HepG2 (cell line): ENCODE measurements around the gene AKT3. TPM values are rescaled to one million over a fixed set of nuclear protein-coding genes. Genes with fewer than 3 reads are reported as not detected.

Experiments
- ATAC-seq: fragments of 200-7000 bp; cut with Tn5 transposase; 3 replicates; pipeline ENCODE4 v1.9.1; 2020; ENCODE audit warnings: mild to moderate bottlenecking, moderate library complexity
- BruUV-seq: library from RNA; stranded (reverse); fragments of 400-500 nt; replicated peaks from 2 replicates; lab custom pipeline; 2021; lab: Mats Ljungman, UMichigan
- CTCF ChIA-PET: fragments of 300-600 bp; formaldehyde crosslinking; extraction: SDS; loops from one replicate; lab custom pipeline; 2021; ENCODE audit warnings: low total read pairs, inconsistent platforms, low intra/inter-chr PET ratio; lab: Yijun Ruan, JAX
- POLR2A ChIA-PET: fragments of 350-600 bp; sonication (Branson Sonifier 250); formaldehyde crosslinking; loops from one replicate; lab custom pipeline; 2020; ENCODE audit warnings: antibody characterized with exemption, inconsistent platforms; lab: Yijun Ruan, JAX
- DNase-seq: peaks from one replicate; pipeline ENCODE4 v3.0.0-alpha.2; 2015; ENCODE audit warnings: low spot score
- FAIRE-seq: peaks from 3 replicates; lab custom pipeline; 2011; peaks lifted over from hg19 to GRCh38; lab: Jason Lieb, UNC
- H2AFZ ChIP-seq: one replicate; pipeline ENCODE4 v1.6.1; 2011; ENCODE audit warnings: low read length, inconsistent platforms
- H3K27ac ChIP-seq: fragments of 300-600 bp; 3 replicates; pipeline ENCODE4 v1.8.0; 2011; ENCODE audit warnings: mixed run types, mild to moderate bottlenecking, mixed read lengths, low read length, inconsistent platforms; ENCODE audit not compliant: insufficient read depth; ENCODE audit errors: extremely low read length
- H3K27me3 ChIP-seq, 2 experiments: fragments of 200-600 bp in 1 of 2; 2 replicates in 1 of 2; 3 replicates in 1 of 2; pipeline versions ENCODE4 v1.6.0 to v1.8.0; 2011; ENCODE audit warnings: low read length in 2 of 2, mild to moderate bottlenecking in 2 of 2, moderate library complexity in 2 of 2, inconsistent platforms in 1 of 2; ENCODE audit not compliant: insufficient read depth in 2 of 2, control insufficient read depth in 1 of 2
- H3K36me3 ChIP-seq, 2 experiments: fragments of 200-600 bp in 1 of 2; replicated peaks in 1 of 2; 2 replicates in 1 of 2; 3 replicates in 1 of 2; pipeline versions ENCODE4 v1.5.1 to v1.8.0; 2011; ENCODE audit warnings: low read length in 2 of 2, inconsistent platforms in 1 of 2; ENCODE audit not compliant: insufficient read depth in 2 of 2, control insufficient read depth in 1 of 2
- H3K4me1 ChIP-seq: 2 replicates; pipeline ENCODE4 v1.5.1; 2012; ENCODE audit warnings: low read length, inconsistent platforms; ENCODE audit not compliant: insufficient read depth
- H3K4me2 ChIP-seq: 2 replicates; pipeline ENCODE4 v1.6.0; 2011; ENCODE audit warnings: low read depth, low read length, inconsistent platforms
- H3K4me3 ChIP-seq, 3 experiments: fragments of 200-600 bp in 1 of 3; sonication (generic), shearing (Covaris generic) in 1 of 3; replicated peaks in 1 of 3; 2 replicates each; pipeline ENCODE4 v1.5.1; 2011 to 2016; ENCODE audit warnings: low read length in 3 of 3, inconsistent platforms in 2 of 3, low read depth in 2 of 3, mild to moderate bottlenecking in 2 of 3, control low read depth in 1 of 3, mixed read lengths in 1 of 3; ENCODE audit not compliant: insufficient read depth in 1 of 3
- H3K79me2 ChIP-seq: one replicate; pipeline ENCODE4 v1.6.1; 2011; ENCODE audit warnings: low read length, inconsistent platforms; ENCODE audit not compliant: insufficient read depth
- H3K9ac ChIP-seq: 2 replicates; pipeline ENCODE4 v1.6.0; 2011; ENCODE audit warnings: mild to moderate bottlenecking, low read depth, low read length, inconsistent platforms; ENCODE audit not compliant: insufficient read depth
- H3K9me3 ChIP-seq: 2 replicates; pipeline ENCODE4 v1.5.1; 2012; ENCODE audit warnings: mild to moderate bottlenecking, low read length
- H4K20me1 ChIP-seq: 2 replicates; pipeline ENCODE4 v1.6.0; 2011; ENCODE audit warnings: inconsistent platforms, mild to moderate bottlenecking, low read length, moderate library complexity; ENCODE audit not compliant: insufficient read depth
- CSRNP2 ChIP-seq: sonication (generic); formaldehyde crosslinking; conservative IDR thresholded peaks from 2 replicates; pipeline ENCODE4 v1.8.0; 2022; ENCODE audit warnings: low read depth, missing genetic modification reagents
- KDM4B ChIP-seq: sonication (generic); formaldehyde crosslinking; IDR thresholded peaks from 2 replicates; pipeline ENCODE4 v1.4.0; 2020; ENCODE audit warnings: missing genetic modification reagents
- MAFK ChIP-seq, 2 experiments: IDR thresholded peaks in 1 of 2; conservative IDR thresholded peaks in 1 of 2; 2 replicates each; pipeline ENCODE4 v1.6.1; 2011; ENCODE audit warnings: improper control_type of control experiment in 2 of 2, low read length in 2 of 2
- MEIS2 ChIP-seq: sonication (generic); formaldehyde crosslinking; IDR thresholded peaks from 2 replicates; pipeline ENCODE4 v1.9.0; 2021; ENCODE audit warnings: mild to moderate bottlenecking, missing genetic modification reagents
- REXO4 ChIP-seq: sonication (generic); formaldehyde crosslinking; IDR thresholded peaks from 2 replicates; pipeline ENCODE4 v1.8.0; 2022; ENCODE audit warnings: missing genetic modification reagents, mild to moderate bottlenecking, borderline replicate concordance
- SALL1 ChIP-seq: sonication (generic); formaldehyde crosslinking; IDR thresholded peaks from 2 replicates; pipeline ENCODE4 v1.8.0; 2022; ENCODE audit warnings: mild to moderate bottlenecking, missing genetic modification reagents
- SETDB1 ChIP-seq: sonication (generic); formaldehyde crosslinking; IDR thresholded peaks from 2 replicates; pipeline ENCODE4 v1.5.1; 2020; ENCODE audit warnings: missing genetic modification reagents, mild to moderate bottlenecking, borderline replicate concordance
- TP53 ChIP-seq: sonication (generic); formaldehyde crosslinking; conservative IDR thresholded peaks from 2 replicates; pipeline ENCODE4 v1.4.0; 2020; ENCODE audit warnings: missing genetic modification reagents
- ZMYM2 ChIP-seq: sonication (generic); formaldehyde crosslinking; IDR thresholded peaks from 2 replicates; pipeline ENCODE4 v1.8.0; 2022; ENCODE audit warnings: mild to moderate bottlenecking, missing genetic modification reagents
- ZNF354B ChIP-seq: sonication (generic); formaldehyde crosslinking; IDR thresholded peaks from 2 replicates; pipeline ENCODE4 v1.8.0; 2022; ENCODE audit warnings: mild to moderate bottlenecking, missing genetic modification reagents
- ZNF430 ChIP-seq: sonication (generic); formaldehyde crosslinking; IDR thresholded peaks from 2 replicates; pipeline ENCODE4 v1.9.0; 2021; ENCODE audit warnings: mild to moderate bottlenecking, missing genetic modification reagents
- ZNF460 ChIP-seq: sonication (generic); formaldehyde crosslinking; IDR thresholded peaks from 2 replicates; pipeline ENCODE4 v1.5.1; 2020; ENCODE audit warnings: missing genetic modification reagents, mild to moderate bottlenecking, borderline replicate concordance
- ZNF550 ChIP-seq: sonication (generic); formaldehyde crosslinking; IDR thresholded peaks from 2 replicates; pipeline ENCODE4 v1.4.0; 2020; ENCODE audit warnings: mild to moderate bottlenecking, missing genetic modification reagents, borderline replicate concordance
- ZNF605 ChIP-seq: sonication (generic); formaldehyde crosslinking; IDR thresholded peaks from 2 replicates; pipeline ENCODE4 v1.8.0; 2022; ENCODE audit warnings: mild to moderate bottlenecking, missing genetic modification reagents
- ZNF713 ChIP-seq: sonication (generic); formaldehyde crosslinking; IDR thresholded peaks from 2 replicates; pipeline ENCODE4 v1.4.0; 2020; ENCODE audit warnings: mild to moderate bottlenecking, missing genetic modification reagents
- ZSCAN30 ChIP-seq: sonication (generic); formaldehyde crosslinking; IDR thresholded peaks from 2 replicates; pipeline ENCODE4 v1.5.0; 2020; ENCODE audit warnings: mild to moderate bottlenecking, missing genetic modification reagents
- ZSCAN9 ChIP-seq: IDR thresholded peaks from 2 replicates; pipeline ENCODE4 v1.6.1; 2016; ENCODE audit warnings: borderline replicate concordance
- in situ Hi-C: cut with HindIII; loops from 2 replicates; pipeline ENCODE4 v1.10.0; 2017; ENCODE audit warnings: low pct_unique_long_range_greater_than_20kb; ENCODE audit not compliant: extremely low pct_ligation_motif_present
- intact Hi-C: fragments of 100-400 bp; cut with micrococcal nuclease; formaldehyde crosslinking; loops from one replicate; pipeline ENCODE4 v1.10.0; 2022; ENCODE audit not compliant: unreplicated experiment
- polyA plus RNA-seq, 8 experiments: library from polyadenylated mRNA; depleted of rRNA in 3 of 8; stranded (reverse) in 7 of 8; unstranded in 1 of 8; fragments of >200 nt; fragmentation: Illumina TruSeq in 4 of 8; extraction: Trizol in 4 of 8; gene quantifications; 2 replicates each; pipeline versions ENCODE4 v1.2.1 to v1.2.3, GENCODE V29; 2011 to 2016; ENCODE audit warnings: low read depth in 4 of 8, missing spikeins in 1 of 8, mixed read lengths in 1 of 8; ENCODE audit not compliant: insufficient read depth in 1 of 8
- total RNA-seq, 5 experiments: library from RNA; depleted of rRNA; stranded (reverse); fragments of >200 nt; fragmentation: Illumina TruSeq; extraction: Trizol; gene quantifications; 2 replicates each; pipeline ENCODE4 v1.2.3, GENCODE V29; 2016; ENCODE audit warnings: low read depth in 1 of 5
- TF ChIP-seq, protein P1 (sequence below): sonication (generic); formaldehyde crosslinking; IDR thresholded peaks from 2 replicates; pipeline ENCODE4 v1.8.0; 2022; ENCODE audit warnings: missing genetic modification reagents, mild to moderate bottlenecking, moderate library complexity, borderline replicate concordance
- TF ChIP-seq, protein P2 (sequence below): sonication (generic); formaldehyde crosslinking; IDR thresholded peaks from 2 replicates; pipeline ENCODE4 v1.9.0; 2021; ENCODE audit warnings: missing genetic modification reagents, mild to moderate bottlenecking, borderline replicate concordance
- TF ChIP-seq, protein P3 (sequence below): IDR thresholded peaks from 2 replicates; pipeline ENCODE4 v1.6.1; 2016

The AKT3 gene
- total and polyA plus RNA-seq, 2 of the 13 experiments (the other 11 are each of a cell fraction or from before 2014, with no cell fraction given) = 0.07 TPM

GRCh38 chr1:243827206-243827605 is 22.8 kb downstream of the AKT3 start:
- H3K9ac ChIP-seq = no peak overlapping the region
- H3K4me1 ChIP-seq = no peaks in the 10 kb centered on the region
- H3K79me2 ChIP-seq = no peaks in the 10 kb centered on the region
- CTCF ChIA-PET = no interaction called here
- no peak overlapping the region for H3K27ac ChIP-seq
- BruUV-seq = no TSS peak
- H4K20me1 ChIP-seq = no peaks in the 10 kb centered on the region
- no peaks in the 10 kb centered on the region for H3K36me3 ChIP-seq
- H3K4me3 ChIP-seq = no peak overlapping the region
- no peak overlapping the region for H2AFZ ChIP-seq
- intact Hi-C loops = no loop called here
- no peak overlapping the region for H3K4me2 ChIP-seq
- H3K9me3 ChIP-seq = no peaks in the 10 kb centered on the region
- FAIRE-seq = no peak
- no peak for ATAC-seq
- in situ Hi-C loops = no loop called here
- POLR2A ChIA-PET = no interaction called here
- no peak for TF ChIP-seq ZNF550 (CRISPR knock-in tag)
- TF ChIP-seq REXO4 (CRISPR knock-in tag) = no peak
- TF ChIP-seq MEIS2 (CRISPR knock-in tag) = no peak
- no peak for TF ChIP-seq ZNF460 (CRISPR knock-in tag)
- no peak for TF ChIP-seq ZSCAN9 (CRISPR knock-in tag)
- no peak for TF ChIP-seq KDM4B (CRISPR knock-in tag)
- no peak for TF ChIP-seq ZNF713 (CRISPR knock-in tag)
- TF ChIP-seq, protein P1, sequence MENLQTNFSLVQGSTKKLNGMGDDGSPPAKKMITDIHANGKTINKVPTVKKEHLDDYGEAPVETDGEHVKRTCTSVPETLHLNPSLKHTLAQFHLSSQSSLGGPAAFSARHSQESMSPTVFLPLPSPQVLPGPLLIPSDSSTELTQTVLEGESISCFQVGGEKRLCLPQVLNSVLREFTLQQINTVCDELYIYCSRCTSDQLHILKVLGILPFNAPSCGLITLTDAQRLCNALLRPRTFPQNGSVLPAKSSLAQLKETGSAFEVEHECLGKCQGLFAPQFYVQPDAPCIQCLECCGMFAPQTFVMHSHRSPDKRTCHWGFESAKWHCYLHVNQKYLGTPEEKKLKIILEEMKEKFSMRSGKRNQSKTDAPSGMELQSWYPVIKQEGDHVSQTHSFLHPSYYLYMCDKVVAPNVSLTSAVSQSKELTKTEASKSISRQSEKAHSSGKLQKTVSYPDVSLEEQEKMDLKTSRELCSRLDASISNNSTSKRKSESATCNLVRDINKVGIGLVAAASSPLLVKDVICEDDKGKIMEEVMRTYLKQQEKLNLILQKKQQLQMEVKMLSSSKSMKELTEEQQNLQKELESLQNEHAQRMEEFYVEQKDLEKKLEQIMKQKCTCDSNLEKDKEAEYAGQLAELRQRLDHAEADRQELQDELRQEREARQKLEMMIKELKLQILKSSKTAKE (CRISPR knock-in tag) = no peak
- TF ChIP-seq ZNF354B (CRISPR knock-in tag) = no peak
- no peak for TF ChIP-seq MAFK (conservative IDR thresholded peaks at IDR 0.05 in 1 of 2, IDR thresholded peaks at IDR 0.05 in 1 of 2; ENCODE audit: low read length in 2 of 2)
- TF ChIP-seq, protein P2, sequence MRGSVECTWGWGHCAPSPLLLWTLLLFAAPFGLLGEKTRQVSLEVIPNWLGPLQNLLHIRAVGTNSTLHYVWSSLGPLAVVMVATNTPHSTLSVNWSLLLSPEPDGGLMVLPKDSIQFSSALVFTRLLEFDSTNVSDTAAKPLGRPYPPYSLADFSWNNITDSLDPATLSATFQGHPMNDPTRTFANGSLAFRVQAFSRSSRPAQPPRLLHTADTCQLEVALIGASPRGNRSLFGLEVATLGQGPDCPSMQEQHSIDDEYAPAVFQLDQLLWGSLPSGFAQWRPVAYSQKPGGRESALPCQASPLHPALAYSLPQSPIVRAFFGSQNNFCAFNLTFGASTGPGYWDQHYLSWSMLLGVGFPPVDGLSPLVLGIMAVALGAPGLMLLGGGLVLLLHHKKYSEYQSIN (CRISPR knock-in tag) = no peak
- no peak for TF ChIP-seq ZNF430 (CRISPR knock-in tag)
- TF ChIP-seq ZMYM2 = no peak
- TF ChIP-seq, protein P3, sequence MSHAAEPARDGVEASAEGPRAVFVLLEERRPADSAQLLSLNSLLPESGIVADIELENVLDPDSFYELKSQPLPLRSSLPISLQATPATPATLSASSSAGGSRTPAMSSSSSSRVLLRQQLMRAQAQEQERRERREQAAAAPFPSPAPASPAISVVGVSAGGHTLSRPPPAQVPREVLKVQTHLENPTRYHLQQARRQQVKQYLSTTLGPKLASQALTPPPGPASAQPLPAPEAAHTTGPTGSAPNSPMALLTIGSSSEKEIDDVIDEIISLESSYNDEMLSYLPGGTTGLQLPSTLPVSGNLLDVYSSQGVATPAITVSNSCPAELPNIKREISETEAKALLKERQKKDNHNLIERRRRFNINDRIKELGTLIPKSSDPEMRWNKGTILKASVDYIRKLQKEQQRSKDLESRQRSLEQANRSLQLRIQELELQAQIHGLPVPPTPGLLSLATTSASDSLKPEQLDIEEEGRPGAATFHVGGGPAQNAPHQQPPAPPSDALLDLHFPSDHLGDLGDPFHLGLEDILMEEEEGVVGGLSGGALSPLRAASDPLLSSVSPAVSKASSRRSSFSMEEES (CRISPR knock-in tag) = no peak
- TF ChIP-seq ZSCAN30 = no peak
- TF ChIP-seq CSRNP2 = no peak
- no peak for TF ChIP-seq SALL1 (CRISPR knock-in tag)
- TF ChIP-seq SETDB1 (CRISPR knock-in tag) = no peak
- TF ChIP-seq ZNF605 (CRISPR knock-in tag) = no peak
- TF ChIP-seq TP53 (CRISPR knock-in tag) = no peak
- TF ChIP-seq, all 625 proteins: peak for 0
- no peak for DNase-seq
- H3K27me3 ChIP-seq = no peaks in the 10 kb centered on the region
